HTR-8/SVneo (cell line): ENCODE measurements around the gene APC2.

ENCODE experiments used
- DNase-seq: peaks from one replicate; pipeline ENCODE4 v3.0.0; 2011; ENCODE audit warnings: low spot score, mixed read lengths; ENCODE audit not compliant: insufficient read length
- FAIRE-seq: peaks from 2 replicates; lab custom pipeline; 2011; peaks lifted over from hg19 to GRCh38; lab: Jason Lieb, UNC

The APC2 gene

GRCh38 chr19:1445185-1445931 lies 4.6 kb upstream of the APC2 start:
- peak; percentile 81 for DNase-seq
- FAIRE-seq: peak; percentile 67

GRCh38 chr19:1445932-1446712 lies 3.8 kb upstream of the APC2 start:
- peak; percentile 51 for FAIRE-seq
- DNase-seq: peak; percentile 86

DNA sequence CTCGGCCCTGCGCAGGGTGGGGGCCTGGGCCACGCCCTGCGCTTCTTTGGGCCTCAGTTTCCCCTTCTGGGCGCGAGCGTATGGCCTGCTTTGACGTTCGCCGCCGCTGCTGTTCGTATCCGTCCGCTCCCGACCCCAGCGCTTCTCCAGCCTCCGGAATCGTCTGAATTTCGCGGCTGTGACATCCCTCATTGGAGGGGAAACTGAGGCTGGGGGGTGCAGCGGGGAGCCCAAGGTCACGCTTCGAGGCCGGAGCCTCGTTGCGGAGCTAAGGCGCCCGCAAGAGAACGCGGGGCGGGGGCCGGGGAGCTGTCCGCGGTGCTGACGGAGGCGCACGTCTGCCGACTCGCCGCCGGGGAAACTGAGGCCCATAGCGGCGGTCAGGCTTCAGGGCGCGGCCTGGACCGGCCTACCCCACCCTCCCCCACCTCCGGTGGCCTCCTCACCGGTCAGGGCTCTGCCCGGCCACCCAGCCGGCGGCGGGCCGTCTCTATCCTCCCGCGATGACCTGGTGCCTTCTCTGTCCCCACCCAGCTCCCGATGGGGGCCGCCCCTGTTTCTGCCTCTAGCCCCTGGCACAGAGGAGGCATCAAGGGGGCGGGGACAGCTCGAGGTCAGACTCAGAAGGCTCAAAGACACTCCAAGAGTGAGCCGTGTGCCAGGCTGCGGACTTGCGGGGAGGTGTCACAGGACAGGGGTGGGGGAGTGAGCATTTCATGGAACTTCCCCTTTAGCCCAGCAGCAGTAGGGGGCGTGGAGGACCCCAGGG lies 3.0 kb upstream of the APC2 start:
- FAIRE-seq (no peak), DNase-seq (no peak)

- DNase-seq (no peak), FAIRE-seq (no peak)
Observed at GRCh38 chr19:1447504-1447903, 2.4 kb upstream of the APC2 start.

DNA sequence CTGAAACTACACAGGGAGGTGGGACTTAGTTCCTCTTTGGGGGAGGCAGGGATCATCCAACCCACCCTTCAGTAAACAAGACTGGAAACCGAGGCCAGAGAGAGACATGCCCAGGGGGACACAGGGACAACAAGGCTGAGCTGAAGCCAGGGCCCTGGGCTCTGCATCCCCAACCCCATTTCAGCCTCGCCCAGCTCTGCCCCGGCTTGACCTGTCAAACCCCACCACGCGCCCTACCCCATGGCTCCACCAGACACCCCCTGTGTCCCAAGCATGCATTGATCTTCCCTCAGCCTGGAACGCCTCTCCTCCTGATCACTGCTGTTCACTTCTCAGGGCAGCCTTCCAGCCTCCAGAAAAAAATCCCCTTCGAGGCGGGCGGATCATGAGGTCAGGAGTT lies 2.0 kb upstream of the APC2 start:
- FAIRE-seq (no peak), DNase-seq (no peak)

DNA sequence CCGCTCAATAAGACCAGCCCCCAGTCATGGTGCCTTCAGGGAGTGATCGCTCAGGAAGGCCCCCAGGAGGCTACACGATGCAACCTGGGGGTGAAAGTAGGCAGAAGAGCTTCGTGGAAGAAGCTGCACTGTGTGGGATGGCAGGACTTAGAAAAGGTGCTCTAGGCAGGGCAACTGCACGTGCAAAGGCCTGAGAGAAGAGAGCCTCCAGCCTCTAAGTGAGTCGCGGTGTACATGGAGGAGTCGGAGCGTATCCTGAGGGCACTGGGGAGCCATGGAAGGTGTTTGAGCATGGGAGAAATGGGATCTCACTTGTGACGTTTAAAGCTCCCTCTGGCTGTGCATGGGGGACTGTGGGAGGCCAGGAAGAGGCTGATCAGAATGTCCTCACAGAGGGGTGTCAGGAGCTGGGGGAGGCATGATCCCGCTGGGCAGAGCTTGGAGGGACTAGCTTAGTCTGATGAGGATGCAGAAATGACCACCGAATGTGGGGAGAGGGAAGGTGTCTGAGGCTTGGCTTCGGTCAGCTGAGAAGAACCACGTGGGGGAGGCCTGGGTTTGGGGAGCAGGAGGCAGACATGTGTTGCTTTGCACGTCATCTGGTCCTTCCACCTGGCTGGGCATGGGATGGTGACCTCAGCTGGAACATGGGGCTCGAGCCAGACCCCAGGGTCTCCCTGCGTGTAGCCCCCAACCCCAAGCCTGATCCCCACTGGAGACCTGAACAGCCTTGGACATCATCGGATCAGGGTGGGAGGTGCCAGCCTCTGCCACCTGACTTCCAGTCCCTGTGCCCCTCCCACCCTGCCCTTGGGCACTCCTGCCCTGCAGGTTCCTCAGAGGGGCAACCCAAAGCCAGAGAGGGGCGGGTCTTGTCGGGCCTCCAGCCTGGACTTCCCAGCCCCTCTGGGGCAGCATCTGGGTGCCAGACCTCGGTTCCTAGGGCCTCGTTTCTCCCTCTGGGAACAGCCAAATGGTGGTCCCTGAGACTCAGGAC lies 1.1 kb downstream of the APC2 start:
- DNase-seq (no peak), FAIRE-seq (no peak)

GRCh38 chr19:1451916-1452801 lies 2.2 kb downstream of the APC2 start:
- DNase-seq (no peak), FAIRE-seq (no peak)

DNA sequence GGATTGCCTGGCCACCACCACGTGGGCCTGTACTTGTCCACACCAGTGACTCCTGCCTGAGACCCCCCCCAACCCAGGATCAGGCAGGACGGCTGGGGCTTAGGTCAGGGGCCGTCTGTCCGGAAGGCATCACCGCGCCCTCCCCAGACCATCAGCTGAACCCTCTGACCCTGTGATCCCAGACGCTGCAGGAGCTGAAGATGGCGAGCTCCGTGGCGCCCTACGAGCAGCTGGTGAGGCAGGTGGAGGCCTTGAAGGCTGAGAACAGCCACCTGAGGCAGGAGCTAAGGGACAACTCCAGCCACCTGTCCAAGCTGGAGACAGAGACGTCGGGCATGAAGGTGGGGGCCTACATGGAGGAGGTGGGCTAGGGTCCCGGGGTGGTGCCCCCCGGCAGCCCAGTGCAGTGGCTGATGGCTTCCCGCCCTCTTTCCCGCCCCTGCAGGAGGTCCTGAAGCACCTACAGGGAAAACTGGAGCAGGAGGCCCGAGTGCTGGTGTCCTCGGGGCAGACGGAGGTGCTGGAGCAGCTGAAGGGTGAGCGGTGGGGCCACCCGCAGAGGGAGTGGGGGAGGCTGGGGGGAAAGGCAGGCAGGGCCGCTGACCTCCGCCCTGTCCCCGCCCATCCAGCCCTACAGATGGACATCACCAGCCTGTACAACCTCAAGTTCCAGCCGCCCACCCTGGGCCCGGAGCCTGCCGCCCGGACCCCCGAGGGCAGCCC lies 3.0 kb downstream of the APC2 start:
- no peak for DNase-seq
- FAIRE-seq: no peak

- FAIRE-seq (no peak), DNase-seq (no peak)
Observed at GRCh38 chr19:1453525-1454364, 3.8 kb downstream of the APC2 start.

- DNase-seq: no peak
- FAIRE-seq: no peak
Observed at GRCh38 chr19:1455002-1455335, 5.0 kb downstream of the APC2 start.

DNA sequence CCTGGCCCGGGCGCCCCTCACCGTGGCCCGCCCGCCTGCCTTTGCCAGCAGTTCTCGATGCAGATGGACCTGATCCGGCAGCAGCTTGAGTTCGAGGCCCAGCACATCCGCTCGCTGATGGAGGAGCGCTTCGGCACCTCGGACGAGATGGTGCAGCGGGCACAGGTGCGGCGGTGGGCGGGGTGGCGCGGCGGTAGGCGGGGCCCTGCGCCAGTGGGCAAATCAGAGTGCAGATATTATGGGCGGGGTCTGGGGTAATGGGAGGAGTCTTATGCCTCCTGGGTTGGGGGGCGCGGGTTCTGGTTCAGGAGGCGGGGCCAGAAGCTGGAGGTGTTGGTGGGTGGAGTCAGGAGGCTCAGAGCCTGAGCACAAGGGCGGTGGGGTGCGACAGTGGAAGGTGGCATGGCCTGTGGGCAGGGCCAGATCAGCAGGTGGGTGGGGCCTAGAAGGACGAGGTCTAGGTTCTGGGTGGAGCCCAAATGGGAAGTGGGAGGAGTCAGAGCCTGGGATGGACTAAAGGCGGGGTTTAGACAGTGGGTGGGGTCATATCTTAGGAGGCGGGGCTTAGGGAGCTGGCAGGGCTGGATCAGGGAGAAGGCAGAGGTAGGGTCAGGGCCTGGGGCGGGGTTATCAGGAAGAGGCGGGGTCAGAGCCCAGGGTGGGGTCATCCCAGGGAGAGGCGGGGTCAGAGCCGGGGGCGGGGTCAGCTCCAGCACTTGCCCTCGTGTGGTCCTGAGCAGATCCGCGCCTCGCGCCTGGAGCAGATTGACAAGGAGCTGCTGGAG lies 5.6 kb downstream of the APC2 start:
- no peak for DNase-seq
- FAIRE-seq: no peak

GRCh38 chr19:1456121-1456900 lies 6.4 kb downstream of the APC2 start:
- FAIRE-seq: no peak
- no peak for DNase-seq

GRCh38 chr19:1457031-1457739 lies 7.3 kb downstream of the APC2 start:
- DNase-seq: no peak
- no peak for FAIRE-seq

DNA sequence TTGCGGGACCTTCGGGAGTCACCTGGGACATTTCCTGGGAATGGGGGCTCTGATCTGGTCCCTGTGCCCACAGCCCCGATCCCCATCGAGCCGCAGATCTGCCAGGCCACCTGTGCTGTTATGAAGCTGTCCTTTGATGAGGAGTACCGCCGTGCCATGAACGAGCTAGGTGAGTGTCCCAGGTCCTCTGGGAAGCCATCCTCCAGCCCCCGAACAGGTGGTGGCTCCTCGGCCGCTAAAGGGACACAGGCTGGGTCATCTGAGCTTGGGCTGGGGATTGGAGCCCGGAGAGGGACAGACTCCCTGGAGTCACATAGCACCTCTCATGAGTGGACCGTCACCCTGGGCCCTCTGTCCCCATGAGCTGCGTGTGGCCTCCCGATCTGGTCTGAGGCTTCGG lies 8.0 kb downstream of the APC2 start:
- no peak for FAIRE-seq
- no peak for DNase-seq

DNA sequence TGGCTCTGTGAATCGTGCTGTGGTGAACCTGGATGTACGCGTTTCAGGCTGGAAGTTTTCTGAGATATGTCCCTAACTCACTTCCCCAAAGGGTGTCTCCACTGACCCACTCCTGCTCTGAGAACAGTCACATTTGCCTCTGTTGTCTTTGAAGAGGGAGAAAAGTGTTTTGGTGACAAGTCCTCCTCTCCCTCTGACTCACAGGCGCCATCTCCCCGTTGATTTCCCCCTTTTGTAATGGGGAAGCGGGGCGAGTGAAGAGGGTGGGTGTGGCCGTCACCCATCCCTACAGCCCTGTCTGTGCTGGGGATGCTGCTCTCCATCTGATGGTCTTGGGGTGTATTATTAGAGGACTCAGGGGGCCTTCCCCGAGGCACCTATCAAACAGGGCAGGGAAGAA lies 9.6 kb downstream of the APC2 start:
- FAIRE-seq (no peak), DNase-seq (no peak)
